Breast epithelium (tissue), 4 donors: ENCODE data around the gene LSS. TPM values are rescaled to one million over a fixed set of nuclear protein-coding genes. Genes with fewer than 3 reads are reported as not detected.

Source experiments
- DNase-seq, 2 donors: peaks; one replicate each; pipeline ENCODE4 v3.0.0-alpha.2; 2019; ENCODE audit warnings: low spot score in 2 of 2
- H3K27ac ChIP-seq, 2 donors: fragments of 200-600 bp; sonication (generic) in 1 of 2; one replicate each; pipeline ENCODE4 v1.5.1; 2016 to 2019; ENCODE audit warnings: mild to moderate bottlenecking in 1 of 2
- H3K27me3 ChIP-seq, 2 donors: fragments of 200-600 bp; sonication (generic) in 1 of 2; one replicate each; pipeline versions ENCODE4 v1.5.1 to v1.6.0; 2017 to 2019; ENCODE audit warnings: control low read depth in 1 of 2, mild to moderate bottlenecking in 1 of 2
- H3K36me3 ChIP-seq: fragments of 200-600 bp; one replicate; pipeline ENCODE4 v1.5.1; 2019
- H3K4me1 ChIP-seq, 2 donors: fragments of 200-600 bp; sonication (generic); one replicate each; pipeline ENCODE4 v1.5.1; 2016 to 2019; ENCODE audit warnings: control low read depth in 1 of 2
- H3K4me3 ChIP-seq, 3 donors: fragments of 200-600 bp; sonication (generic); 1 replicate in 2 of 3; 2 replicates in 1 of 3; pipeline ENCODE4 v1.5.1; 2016 to 2019; ENCODE audit warnings: mild to moderate bottlenecking in 3 of 3, moderate library complexity in 2 of 3
- H3K9me3 ChIP-seq, 2 donors: fragments of 200-600 bp; sonication (generic) in 1 of 2; one replicate each; pipeline ENCODE4 v1.5.1; 2016 to 2019; ENCODE audit warnings: control low read depth in 1 of 2
- POLR2A ChIP-seq: fragments of 450-650 bp; IDR thresholded peaks from one replicate; pipeline ENCODE4 v1.6.1; 2016; ENCODE audit warnings: antibody characterized with exemption, mild to moderate bottlenecking, moderate library complexity
- POLR2AphosphoS5 ChIP-seq, 3 donors: sonication (generic); formaldehyde crosslinking; IDR thresholded peaks; one replicate each; pipeline ENCODE4 v1.6.1; 2017; ENCODE audit warnings: antibody characterized with exemption in 3 of 3
- intact Hi-C: fragments of 100-400 bp; cut with DNase I; formaldehyde crosslinking; loops from one replicate; pipeline ENCODE4 v1.15.1; 2023; ENCODE audit warnings: low total_unique reads
- total RNA-seq, 3 donors: library from RNA; depleted of rRNA; stranded (reverse); fragments of >200 nt; gene quantifications; one replicate each; pipeline ENCODE4 v1.1.0, GENCODE V29; 2016
- TF ChIP-seq, protein P1 (sequence below), 3 donors: fragments of 450-650 bp; IDR thresholded peaks; one replicate each; pipeline ENCODE4 v1.5.1; 2016 to 2017; ENCODE audit warnings: antibody characterized with exemption in 3 of 3, mild to moderate bottlenecking in 3 of 3, moderate library complexity in 3 of 3

The LSS gene
- total RNA-seq, 3 donors from 2014 or later, result 41.4 to 144 (median 56.4) TPM

DNA sequence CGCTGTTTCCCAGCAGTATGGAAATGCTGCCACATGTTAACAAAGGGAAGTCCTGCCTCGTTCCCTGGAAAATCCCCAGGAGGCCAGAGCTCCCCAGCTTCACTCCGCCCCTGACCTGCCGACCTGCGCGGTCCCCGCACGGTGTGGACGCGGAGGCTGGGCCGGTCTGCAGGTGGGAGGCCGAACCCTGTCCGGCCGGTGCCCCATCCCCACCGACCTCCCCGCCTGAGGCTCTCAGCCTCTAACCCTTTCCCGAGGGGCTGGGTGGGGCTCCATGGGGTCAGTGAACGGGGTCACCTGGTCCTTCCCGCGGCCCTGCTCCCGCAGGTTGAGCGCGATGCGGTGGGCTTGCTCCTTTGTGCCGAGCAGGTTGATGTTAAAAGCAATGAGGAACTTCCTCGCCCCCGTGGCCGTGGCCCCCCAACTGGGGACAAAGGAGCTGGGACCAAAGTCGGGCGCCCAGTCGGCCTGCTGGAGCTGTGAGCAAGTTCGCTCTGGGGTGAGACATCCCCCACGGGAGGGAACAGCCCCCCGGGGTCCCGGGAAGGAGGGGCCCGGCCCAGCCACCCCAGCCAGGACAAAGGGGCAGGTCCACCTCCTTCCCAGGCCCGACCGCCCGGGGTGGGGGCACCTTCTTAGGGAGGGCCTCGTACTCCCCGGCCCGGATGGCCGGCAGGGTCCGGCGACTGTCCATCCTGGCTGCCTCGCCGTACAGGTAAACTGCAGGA, 77.1 kb downstream of the LSS start:
- H3K4me1 ChIP-seq, result no peaks in the 10 kb centered on the region
- H3K36me3 ChIP-seq, result no peaks in the 10 kb centered on the region
- H3K9me3 ChIP-seq, result no peaks in the 10 kb centered on the region
- H3K27ac ChIP-seq, result no peak overlapping the region
- TF ChIP-seq POLR2AphosphoS5 (IDR thresholded peaks at IDR 0.05), result no peak
- TF ChIP-seq, protein P1, sequence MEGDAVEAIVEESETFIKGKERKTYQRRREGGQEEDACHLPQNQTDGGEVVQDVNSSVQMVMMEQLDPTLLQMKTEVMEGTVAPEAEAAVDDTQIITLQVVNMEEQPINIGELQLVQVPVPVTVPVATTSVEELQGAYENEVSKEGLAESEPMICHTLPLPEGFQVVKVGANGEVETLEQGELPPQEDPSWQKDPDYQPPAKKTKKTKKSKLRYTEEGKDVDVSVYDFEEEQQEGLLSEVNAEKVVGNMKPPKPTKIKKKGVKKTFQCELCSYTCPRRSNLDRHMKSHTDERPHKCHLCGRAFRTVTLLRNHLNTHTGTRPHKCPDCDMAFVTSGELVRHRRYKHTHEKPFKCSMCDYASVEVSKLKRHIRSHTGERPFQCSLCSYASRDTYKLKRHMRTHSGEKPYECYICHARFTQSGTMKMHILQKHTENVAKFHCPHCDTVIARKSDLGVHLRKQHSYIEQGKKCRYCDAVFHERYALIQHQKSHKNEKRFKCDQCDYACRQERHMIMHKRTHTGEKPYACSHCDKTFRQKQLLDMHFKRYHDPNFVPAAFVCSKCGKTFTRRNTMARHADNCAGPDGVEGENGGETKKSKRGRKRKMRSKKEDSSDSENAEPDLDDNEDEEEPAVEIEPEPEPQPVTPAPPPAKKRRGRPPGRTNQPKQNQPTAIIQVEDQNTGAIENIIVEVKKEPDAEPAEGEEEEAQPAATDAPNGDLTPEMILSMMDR (IDR thresholded peaks at IDR 0.05), result no peak
- no peak for TF ChIP-seq POLR2A
- H3K27me3 ChIP-seq, result no peaks in the 10 kb centered on the region
- intact Hi-C loops, result no loop called here
- peak in 1 of 2 donors; percentile 51 for DNase-seq
- H3K4me3 ChIP-seq, result no peak overlapping the region

DNA sequence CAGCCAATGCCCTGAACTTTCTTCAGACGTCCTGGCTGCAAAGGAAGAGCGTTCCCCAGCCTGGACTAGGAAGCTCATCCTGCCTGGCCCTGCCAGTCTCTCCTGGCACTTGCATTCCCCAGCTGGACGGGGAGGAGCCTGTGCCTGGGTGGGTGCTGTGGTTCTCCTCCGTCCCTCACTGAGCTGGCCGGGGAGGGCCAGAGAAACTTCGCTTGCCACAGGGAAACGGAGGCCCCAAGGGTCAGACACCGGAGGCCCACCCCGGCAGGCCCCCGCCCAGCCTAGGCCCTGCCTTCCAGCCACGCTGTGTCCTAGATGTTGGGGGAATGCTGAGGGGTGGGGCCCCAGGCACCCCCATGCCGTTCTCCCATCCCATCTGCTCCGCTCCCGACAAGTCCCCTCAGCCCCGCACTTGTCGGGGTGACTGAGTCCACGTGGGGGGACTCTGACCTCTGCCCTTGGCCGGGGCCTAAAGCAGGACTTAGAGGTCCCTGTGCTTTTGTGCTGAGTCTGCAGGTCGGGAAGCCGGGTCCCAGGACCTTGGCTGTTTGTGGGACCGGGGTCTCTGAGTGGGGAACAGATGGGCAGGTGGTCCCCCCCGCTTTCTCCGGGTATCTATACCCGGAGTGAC, 78.0 kb downstream of the LSS start:
- intact Hi-C loops, result no loop called here
- Histone ChIP-seq H3K36me3 (no peaks in the 10 kb centered on the region), H3K27me3 (no peaks in the 10 kb centered on the region), H3K4me1 (no peaks in the 10 kb centered on the region), H3K9me3 (no peaks in the 10 kb centered on the region), H3K4me3 (no peak overlapping the region), H3K27ac (no peak overlapping the region)
- DNase-seq, result peak in 1 of 2 donors; percentile 45
- TF ChIP-seq POLR2A (no peak), POLR2AphosphoS5 (IDR thresholded peaks at IDR 0.05) (no peak)
- TF ChIP-seq, protein P1 (IDR thresholded peaks at IDR 0.05), result no peak

DNA sequence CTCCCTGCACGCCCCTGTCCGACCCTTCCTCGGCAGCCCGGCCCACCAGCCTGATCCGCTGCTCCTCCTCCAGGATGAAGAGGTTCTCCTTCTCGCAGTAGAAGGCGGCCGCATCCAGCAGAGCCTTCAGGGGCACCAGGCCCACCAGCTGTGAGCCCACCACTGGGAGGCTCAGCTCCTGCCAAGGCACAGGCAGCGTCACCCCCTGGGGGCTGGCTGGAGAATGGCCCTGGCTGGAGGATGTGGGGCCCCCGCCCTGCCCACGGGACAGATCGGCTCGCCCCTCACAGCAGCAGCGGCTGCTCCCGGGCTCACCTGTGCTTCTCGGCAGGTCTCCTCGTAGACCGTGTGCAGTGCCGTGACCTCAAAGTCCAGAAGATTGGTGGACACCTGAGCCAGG, 78.5 kb downstream of the LSS start:
- no peaks in the 10 kb centered on the region for H3K9me3 ChIP-seq
- no peaks in the 10 kb centered on the region for H3K4me1 ChIP-seq
- no peak overlapping the region for H3K4me3 ChIP-seq
- no peaks in the 10 kb centered on the region for H3K36me3 ChIP-seq
- H3K27ac ChIP-seq, result no peak overlapping the region
- no peaks in the 10 kb centered on the region for H3K27me3 ChIP-seq
- TF ChIP-seq, protein P1 (IDR thresholded peaks at IDR 0.05), result no peak
- TF ChIP-seq POLR2AphosphoS5 (IDR thresholded peaks at IDR 0.05) (no peak), POLR2A (no peak)
- intact Hi-C loops, result no loop called here
- peak in 1 of 2 donors; percentile 30 for DNase-seq

DNA sequence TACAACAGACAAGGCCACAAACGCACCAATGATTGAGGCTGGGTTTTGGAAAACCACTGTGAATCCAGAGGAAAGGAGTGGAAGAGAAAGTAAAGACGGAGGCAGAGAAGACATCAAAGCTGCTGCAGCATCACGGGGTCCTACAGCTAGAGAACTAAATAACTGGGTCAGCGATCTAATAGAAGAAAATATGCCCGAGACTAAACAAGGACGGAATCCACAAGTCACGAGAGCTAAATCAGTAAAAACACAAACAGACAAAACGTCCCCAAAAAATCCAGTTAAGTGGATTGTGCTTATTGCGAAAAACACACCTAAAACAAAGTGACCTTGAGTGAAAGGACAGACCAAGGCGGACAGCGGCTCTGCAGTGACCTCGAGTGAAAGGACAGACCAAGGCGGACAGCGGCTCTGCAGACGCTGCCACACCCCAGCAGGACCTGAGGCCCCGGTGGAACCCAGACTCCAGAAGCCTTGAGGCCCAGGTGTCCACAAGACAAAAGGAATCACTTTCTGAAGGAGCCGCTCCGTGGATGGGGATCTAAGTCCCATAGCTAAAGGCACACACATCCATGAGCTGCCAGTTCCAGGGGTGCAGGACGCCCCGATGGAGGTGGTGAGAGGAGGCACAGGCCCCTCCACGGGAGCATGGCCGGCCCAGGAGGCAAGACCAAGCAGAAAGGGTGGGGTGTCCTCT, 79.2 kb downstream of the LSS start:
- H3K27ac ChIP-seq, result no peak overlapping the region
- H3K36me3 ChIP-seq, result no peaks in the 10 kb centered on the region
- H3K4me1 ChIP-seq, result no peaks in the 10 kb centered on the region
- no peaks in the 10 kb centered on the region for H3K27me3 ChIP-seq
- intact Hi-C loops, result no loop called here
- no peak for DNase-seq
- H3K4me3 ChIP-seq, result no peak overlapping the region
- TF ChIP-seq POLR2AphosphoS5 (IDR thresholded peaks at IDR 0.05) (no peak), POLR2A (no peak)
- TF ChIP-seq, protein P1 (IDR thresholded peaks at IDR 0.05), result no peak
- H3K9me3 ChIP-seq, result no peaks in the 10 kb centered on the region

DNA sequence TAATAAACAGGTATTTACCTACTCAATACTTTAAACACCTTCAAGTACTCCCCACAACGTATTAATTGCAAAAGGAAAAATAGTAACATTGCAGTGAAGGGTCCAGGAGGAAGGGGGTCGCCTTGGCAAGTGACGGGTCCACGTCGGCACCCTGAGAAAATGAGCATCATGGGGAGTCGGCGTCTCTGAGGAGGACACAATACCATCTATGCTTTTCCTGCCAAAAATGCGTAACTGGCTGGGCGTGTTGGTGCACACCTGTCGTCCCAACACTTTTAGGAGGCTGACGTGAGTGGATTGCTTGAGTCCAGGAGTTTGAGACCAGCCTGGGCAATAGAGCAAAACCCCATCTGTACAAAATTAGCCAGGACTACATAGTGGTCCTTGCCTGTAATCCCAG, 80.5 kb downstream of the LSS start:
- DNase-seq, result no peak
- Histone ChIP-seq H3K27me3 (no peaks in the 10 kb centered on the region), H3K36me3 (no peaks in the 10 kb centered on the region), H3K4me3 (no peak overlapping the region), H3K27ac (no peak overlapping the region), H3K4me1 (no peaks in the 10 kb centered on the region), H3K9me3 (no peaks in the 10 kb centered on the region)
- TF ChIP-seq POLR2AphosphoS5 (IDR thresholded peaks at IDR 0.05), result no peak
- TF ChIP-seq, protein P1 (IDR thresholded peaks at IDR 0.05), result no peak
- TF ChIP-seq POLR2A, result no peak
- intact Hi-C loops, result no loop called here
